ENCODE results near the gene GRIN3B. TPM values are rescaled to one million over a fixed set of nuclear protein-coding genes. Genes with fewer than 3 reads are reported as not detected.

Gene GRIN3B
- total RNA-seq, 4 donors from 2014 or later = not detected

- no peak for ATAC-seq
- no peak overlapping the region for H3K4me3 ChIP-seq
- peaks cover 0 to 69% of the 10 kb centered on the region in 2 donors for H3K36me3 ChIP-seq
- H3K27ac ChIP-seq = no peak overlapping the region
- H3K4me1 ChIP-seq = no peaks in the 10 kb centered on the region
- H3K9me3 ChIP-seq = no peaks in the 10 kb centered on the region
- no peaks in the 10 kb centered on the region for H3K27me3 ChIP-seq
- 50 to 93% methylated on average over 2 to 3 of the region's 11 CpGs for WGBS, 2 donors (ENCODE audit: low coverage in 1 of 2)
- TF ChIP-seq POLR2AphosphoS5 (IDR thresholded peaks at IDR 0.05) = no peak
- TF ChIP-seq CTCF (IDR thresholded peaks at IDR 0.05) = no peak
- no peak for TF ChIP-seq EP300 (IDR thresholded peaks at IDR 0.05)
- TF ChIP-seq POLR2A (IDR thresholded peaks at IDR 0.05) = no peak
These were observed 36.7 kb upstream of the GRIN3B start for GRCh38 chr19:963486-963951.

DNA sequence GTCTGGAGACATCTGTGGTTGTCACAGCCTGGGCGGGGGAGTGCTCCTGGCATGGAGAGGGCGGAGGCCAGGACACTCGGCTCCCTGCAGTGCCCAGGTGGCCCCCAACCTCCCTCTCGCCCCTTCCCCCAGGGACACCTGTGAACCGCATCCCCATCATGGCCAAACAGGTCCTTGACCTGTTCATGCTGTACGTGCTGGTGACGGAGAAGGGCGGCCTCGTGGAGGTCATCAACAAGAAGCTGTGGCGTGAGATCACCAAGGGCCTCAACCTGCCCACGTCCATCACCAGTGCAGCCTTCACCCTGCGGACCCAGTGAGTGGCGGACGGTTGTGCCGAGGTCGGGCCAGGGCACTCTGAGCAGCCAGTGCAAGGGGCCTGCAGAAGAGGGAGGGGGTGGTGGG is 36.1 kb upstream of the GRIN3B start:
- WGBS, 2 donors (ENCODE audit: low coverage in 1 of 2) = no CpG with 5 or more reads among the region's 16 CpGs
- no peaks in the 10 kb centered on the region for H3K27me3 ChIP-seq
- H3K36me3 ChIP-seq = peaks cover 0 to 71% of the 10 kb centered on the region in 2 donors
- no peak for ATAC-seq
- no peaks in the 10 kb centered on the region for H3K4me1 ChIP-seq
- H3K4me3 ChIP-seq = no peak overlapping the region
- H3K9me3 ChIP-seq = no peaks in the 10 kb centered on the region
- TF ChIP-seq POLR2A (IDR thresholded peaks at IDR 0.05) = no peak
- TF ChIP-seq EP300 (IDR thresholded peaks at IDR 0.05) = no peak
- no peak for TF ChIP-seq CTCF (IDR thresholded peaks at IDR 0.05)
- no peak for TF ChIP-seq POLR2AphosphoS5 (IDR thresholded peaks at IDR 0.05)
- H3K27ac ChIP-seq = no peak overlapping the region

DNA sequence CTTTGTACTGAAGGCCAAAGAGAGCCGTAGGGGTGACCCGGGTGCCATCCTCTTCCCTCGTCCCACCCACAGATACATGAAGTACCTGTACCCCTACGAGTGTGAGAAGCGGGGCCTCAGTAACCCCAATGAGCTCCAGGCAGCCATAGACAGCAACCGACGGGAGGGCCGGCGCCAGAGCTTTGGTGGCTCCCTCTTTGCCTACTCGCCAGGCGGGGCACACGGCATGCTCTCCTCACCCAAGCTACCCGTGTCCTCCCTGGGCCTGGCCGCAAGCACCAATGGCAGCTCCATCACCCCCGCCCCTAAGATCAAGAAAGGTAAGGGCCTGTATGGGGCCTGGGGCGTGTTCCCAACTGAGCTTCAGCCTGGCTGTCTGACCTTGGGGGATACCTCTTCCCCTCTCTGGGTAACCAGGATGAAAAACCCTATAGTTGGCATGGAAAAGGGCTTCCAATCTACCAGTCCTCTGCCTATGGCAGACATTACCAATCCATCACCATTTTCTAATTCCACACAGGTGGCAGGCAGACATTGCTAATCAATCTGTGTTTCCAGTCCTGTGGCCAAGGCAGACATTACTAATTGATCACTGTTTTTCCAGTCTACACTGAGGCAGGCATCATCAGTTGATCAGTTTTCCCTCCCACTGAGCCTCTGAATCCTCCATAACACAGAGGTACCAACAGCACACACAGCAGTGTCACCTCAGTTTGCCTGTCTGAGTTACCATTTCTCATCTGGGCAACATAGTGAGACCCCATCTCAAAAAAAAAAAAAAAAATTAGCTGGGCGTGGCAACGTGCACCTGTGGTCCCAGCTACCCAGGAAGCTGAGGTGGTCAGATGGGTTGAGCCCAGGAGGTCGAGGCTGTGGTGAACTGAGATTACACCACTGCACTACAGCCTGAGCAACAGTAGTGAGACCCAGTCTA is 35.2 kb upstream of the GRIN3B start:
- H3K36me3 ChIP-seq = peaks cover 0 to 72% of the 10 kb centered on the region in 2 donors
- H3K27ac ChIP-seq = no peak overlapping the region
- no peaks in the 10 kb centered on the region for H3K27me3 ChIP-seq
- 96% methylated on average over 13 of the region's 19 CpGs; no CpG with 5 or more reads in 1 of the 2 donors for WGBS, 2 donors (ENCODE audit: low coverage in 1 of 2)
- no peak for ATAC-seq
- no peaks in the 10 kb centered on the region for H3K4me1 ChIP-seq
- TF ChIP-seq EP300 (IDR thresholded peaks at IDR 0.05) = no peak
- TF ChIP-seq POLR2AphosphoS5 (IDR thresholded peaks at IDR 0.05) = no peak
- TF ChIP-seq POLR2A (IDR thresholded peaks at IDR 0.05) = no peak
- no peak for TF ChIP-seq CTCF (IDR thresholded peaks at IDR 0.05)
- no peak overlapping the region for H3K4me3 ChIP-seq
- H3K9me3 ChIP-seq = no peaks in the 10 kb centered on the region

- Histone ChIP-seq H3K9me3 (peaks cover 0 to 12% (median 0%) of the 10 kb centered on the region in 3 donors), H3K4me1 (no peaks in the 10 kb centered on the region), H3K4me3 (no peak overlapping the region), H3K27me3 (no peaks in the 10 kb centered on the region), H3K27ac (no peak overlapping the region), H3K36me3 (peaks cover 0 to 73% of the 10 kb centered on the region in 2 donors)
- TF ChIP-seq CTCF (IDR thresholded peaks at IDR 0.05) (no peak), POLR2A (IDR thresholded peaks at IDR 0.05) (no peak), POLR2AphosphoS5 (IDR thresholded peaks at IDR 0.05) (no peak), EP300 (IDR thresholded peaks at IDR 0.05) (no peak)
- ATAC-seq = no peak
- 90% methylated on average over 11 of the region's 17 CpGs; no CpG with 5 or more reads in 1 of the 2 donors for WGBS, 2 donors (ENCODE audit: low coverage in 1 of 2)
These were observed 33.6 kb upstream of the GRIN3B start for GRCh38 chr19:966485-967088.
